K562 (cell line): ENCODE data around the gene DRC3. TPM values are rescaled to one million over a fixed set of nuclear protein-coding genes. Genes with fewer than 3 reads are reported as not detected.

Experiments
- ATAC-seq: fragments of 200-7000 bp; cut with Tn5 transposase; 3 replicates; pipeline ENCODE4 v1.9.1; 2020; ENCODE audit warnings: moderate library complexity
- BruUV-seq: library from RNA; stranded (reverse); fragments of 400-500 nt; replicated peaks from 2 replicates; lab custom pipeline; 2021; lab: Mats Ljungman, UMichigan
- CTCF ChIA-PET: fragments of 300-600 bp; formaldehyde crosslinking; extraction: SDS; loops from one replicate; lab custom pipeline; 2021; ENCODE audit warnings: low intra/inter-chr PET ratio; lab: Yijun Ruan, JAX
- POLR2A ChIA-PET: fragments of 300-600, 350-650 bp; sonication (Branson Sonifier 250); formaldehyde crosslinking; extraction: SDS; loops from one replicate; lab custom pipeline; 2021; ENCODE audit warnings: antibody characterized with exemption, inconsistent platforms; lab: Yijun Ruan, JAX
- DNase-seq, 4 experiments: peaks; one replicate each; pipeline versions ENCODE4 v3.0.0 to v3.0.0-alpha.2; 2011 to 2018; ENCODE audit warnings: low spot score in 3 of 4, mixed read lengths in 3 of 4; ENCODE audit errors: extremely low read depth in 1 of 4
- FAIRE-seq: peaks from 2 replicates; lab custom pipeline; 2011; peaks lifted over from hg19 to GRCh38; lab: Jason Lieb, UNC
- H2AFZ ChIP-seq: 2 replicates; pipeline ENCODE4 v1.6.0; 2011; ENCODE audit warnings: low read depth, low read length, control low read depth, inconsistent platforms
- H3K27ac ChIP-seq: fragments of 200-600 bp; 3 replicates; pipeline ENCODE4 v1.8.0; 2011; ENCODE audit warnings: low read depth, mild to moderate bottlenecking, control low read depth, inconsistent platforms, low read length, moderate library complexity, mixed read lengths; ENCODE audit errors: extremely low read depth
- H3K27me3 ChIP-seq, 2 experiments: fragments of 300-600 bp in 1 of 2; 2 replicates in 1 of 2; 3 replicates in 1 of 2; pipeline versions ENCODE4 v1.6.0 to v1.8.0; 2011; ENCODE audit warnings: inconsistent platforms in 2 of 2, low read length in 2 of 2, mild to moderate bottlenecking in 1 of 2, mixed read lengths in 1 of 2, moderate library complexity in 1 of 2; ENCODE audit not compliant: control insufficient read depth in 2 of 2, insufficient read depth in 2 of 2
- H3K36me3 ChIP-seq: fragments of 300-600 bp; 3 replicates; pipeline ENCODE4 v1.8.0; 2011; ENCODE audit warnings: mild to moderate bottlenecking, low read length, inconsistent platforms; ENCODE audit not compliant: control insufficient read depth, insufficient read depth
- H3K4me1 ChIP-seq, 2 experiments: fragments of 200-600 bp in 1 of 2; replicated peaks in 1 of 2; 2 replicates in 1 of 2; 3 replicates in 1 of 2; pipeline versions ENCODE4 v1.5.1 to v1.8.0; 2011; ENCODE audit warnings: inconsistent platforms in 2 of 2, low read length in 2 of 2, mild to moderate bottlenecking in 1 of 2, mixed read lengths in 1 of 2, moderate library complexity in 1 of 2; ENCODE audit not compliant: control insufficient read depth in 2 of 2, insufficient read depth in 2 of 2
- H3K4me2 ChIP-seq: 2 replicates; pipeline ENCODE4 v1.6.1; 2011; ENCODE audit warnings: low read length, control low read depth, inconsistent platforms, mixed read lengths; ENCODE audit not compliant: insufficient read depth
- H3K4me3 ChIP-seq: fragments of 200-600 bp; sonication (generic), shearing (Covaris generic); 2 replicates; pipeline ENCODE4 v1.5.1; 2016; ENCODE audit warnings: control low read depth, inconsistent platforms
- H3K79me2 ChIP-seq: fragments of 200-600 bp; 3 replicates; pipeline ENCODE4 v1.8.0; 2011; ENCODE audit warnings: low read length, inconsistent platforms; ENCODE audit not compliant: control insufficient read depth, insufficient read depth
- H3K9ac ChIP-seq, 2 experiments: 2 replicates each; pipeline versions ENCODE4 v1.6.0 to v1.6.1; 2011; ENCODE audit warnings: low read depth in 2 of 2, low read length in 2 of 2, control low read depth in 1 of 2, inconsistent platforms in 1 of 2, mild to moderate bottlenecking in 1 of 2, mixed read lengths in 1 of 2; ENCODE audit not compliant: insufficient read depth in 1 of 2
- H3K9me1 ChIP-seq: one replicate; pipeline ENCODE4 v1.6.0; 2011; ENCODE audit warnings: inconsistent platforms, mild to moderate bottlenecking, low read length, moderate library complexity; ENCODE audit not compliant: control insufficient read depth, insufficient read depth
- H3K9me3 ChIP-seq: replicated peaks from 2 replicates; pipeline ENCODE4 v1.5.1; 2011; ENCODE audit warnings: low read depth, low read length, inconsistent platforms; ENCODE audit not compliant: control insufficient read depth, insufficient read depth
- H4K20me1 ChIP-seq: replicated peaks from 2 replicates; pipeline ENCODE4 v1.6.1; 2011; ENCODE audit warnings: low read length, inconsistent platforms, mixed read lengths; ENCODE audit not compliant: control insufficient read depth, insufficient read depth
- C11orf30 ChIP-seq: fragments of 450-650 bp; IDR thresholded peaks from 2 replicates; pipeline ENCODE4 v1.6.1; 2016; ENCODE audit warnings: low read depth, mild to moderate bottlenecking
- E2F5 ChIP-seq: sonication (generic); formaldehyde crosslinking; IDR thresholded peaks from 2 replicates; pipeline ENCODE4 v1.8.0; 2022; ENCODE audit warnings: mild to moderate bottlenecking, missing genetic modification reagents
- EGR1 ChIP-seq: fragments of 450-650 bp; conservative IDR thresholded peaks from 2 replicates; pipeline ENCODE4 v1.6.1; 2017; ENCODE audit warnings: mild to moderate bottlenecking
- ETV5 ChIP-seq: sonication (generic); formaldehyde crosslinking; IDR thresholded peaks from 2 replicates; pipeline ENCODE4 v1.4.0; 2020; ENCODE audit warnings: low read depth, mild to moderate bottlenecking, missing genetic modification reagents
- FOXK2 ChIP-seq, 2 experiments: fragments of 450-650 bp; IDR thresholded peaks in 1 of 2; conservative IDR thresholded peaks in 1 of 2; 2 replicates each; pipeline ENCODE4 v1.6.1; 2016; ENCODE audit warnings: low read depth in 2 of 2, mild to moderate bottlenecking in 1 of 2
- HMG20B ChIP-seq: fragments of 250-450 bp; sonication (Bioruptor Pico); IDR thresholded peaks from 2 replicates; pipeline ENCODE4 v1.5.0; 2021; ENCODE audit warnings: mild to moderate bottlenecking
- JUND ChIP-seq, 2 experiments: IDR thresholded peaks; 2 replicates in 1 of 2; 3 replicates in 1 of 2; pipeline ENCODE4 v1.6.1; 2011; ENCODE audit warnings: borderline replicate concordance in 2 of 2, low read depth in 2 of 2, low read length in 2 of 2, improper control_type of control experiment in 1 of 2, missing biosample characterization in 1 of 2, missing genetic modification characterization in 1 of 2, missing genetic modification reagents in 1 of 2
- MAFF ChIP-seq: IDR thresholded peaks from 2 replicates; pipeline ENCODE4 v1.6.1; 2012; ENCODE audit warnings: low read length, improper control_type of control experiment
- MAFG ChIP-seq: fragments of 450-650 bp; conservative IDR thresholded peaks from 2 replicates; pipeline ENCODE4 v1.6.1; 2016; ENCODE audit warnings: missing genetic modification characterization, missing compliant biosample characterization
- NFIC ChIP-seq: fragments of 450-650 bp; IDR thresholded peaks from 2 replicates; pipeline ENCODE4 v1.6.1; 2017; ENCODE audit warnings: mild to moderate bottlenecking, inconsistent platforms
- NFRKB ChIP-seq: fragments of 450-650 bp; IDR thresholded peaks from 2 replicates; pipeline ENCODE4 v1.6.1; 2016; ENCODE audit warnings: low read depth
- NR2F6 ChIP-seq: fragments of 450-650 bp; formaldehyde crosslinking; IDR thresholded peaks from 2 replicates; pipeline ENCODE4 v1.4.0; 2020; ENCODE audit warnings: mild to moderate bottlenecking
- PHB ChIP-seq: fragments of 250-450 bp; sonication (Bioruptor Pico); IDR thresholded peaks from 2 replicates; pipeline ENCODE4 v1.5.0; 2021
- PML ChIP-seq: IDR thresholded peaks from 2 replicates; pipeline ENCODE4 v1.6.1; 2012; ENCODE audit warnings: low read length, inconsistent platforms
- RFX1 ChIP-seq: fragments of 450-650 bp; IDR thresholded peaks from 2 replicates; pipeline ENCODE4 v1.6.1; 2016; ENCODE audit warnings: mild to moderate bottlenecking, moderate library complexity
- SIX5 ChIP-seq, 2 experiments: IDR thresholded peaks; 2 replicates each; pipeline ENCODE4 v1.6.1; 2011; ENCODE audit warnings: low read length in 2 of 2, borderline replicate concordance in 1 of 2, low read depth in 1 of 2, mild to moderate bottlenecking in 1 of 2, moderate library complexity in 1 of 2; ENCODE audit not compliant: insufficient read depth in 1 of 2
- SMARCA4 ChIP-seq: fragments of 450-650 bp; IDR thresholded peaks from 2 replicates; pipeline ENCODE4 v1.6.1; 2016
- SRSF7 ChIP-seq: fragments of 200-400 bp; formaldehyde crosslinking; optimal IDR thresholded peaks from 2 replicates; pipeline ENCODE3; 2017; ENCODE audit warnings: mild to moderate bottlenecking, low read depth, low read length
- XRCC3 ChIP-seq: fragments of 450-650 bp; IDR thresholded peaks from 2 replicates; pipeline ENCODE4 v1.6.1; 2017; ENCODE audit warnings: mild to moderate bottlenecking, moderate library complexity
- ZNF12 ChIP-seq: sonication (generic); formaldehyde crosslinking; IDR thresholded peaks from 2 replicates; pipeline ENCODE4 v1.4.0; 2020; ENCODE audit warnings: mild to moderate bottlenecking, missing genetic modification reagents
- ZNF384 ChIP-seq: IDR thresholded peaks from 2 replicates; pipeline ENCODE4 v1.6.1; 2012; ENCODE audit warnings: low read depth, low read length, improper control_type of control experiment
- ZZZ3 ChIP-seq: fragments of 450-650 bp; IDR thresholded peaks from 2 replicates; pipeline ENCODE4 v1.6.1; 2016; ENCODE audit warnings: antibody characterized with exemption, mild to moderate bottlenecking, moderate library complexity
- in situ Hi-C: fragments of 300-500 bp; cut with MboI; formaldehyde crosslinking; loops from 4 replicates; pipeline ENCODE4 v1.15.0; 2018; ENCODE audit warnings: inconsistent platforms, mixed read lengths
- intact Hi-C: fragments of 100-400 bp; cut with micrococcal nuclease; formaldehyde crosslinking; loops from 2 replicates; pipeline ENCODE4 v1.14.2; 2022
- polyA plus RNA-seq, 8 experiments: library from polyadenylated mRNA; depleted of rRNA in 4 of 8; stranded (reverse) in 5 of 8; unstranded in 3 of 8; fragments of >200 nt; fragmentation: Nextera tagmentation in 2 of 8; fragmentation: Illumina TruSeq in 1 of 8; extraction: Ambion mirVana in 2 of 8; extraction: Trizol in 1 of 8; gene quantifications; 2 replicates each; pipeline versions ENCODE4 v1.2.1 to v1.2.3, GENCODE V29; 2011 to 2014; ENCODE audit warnings: inconsistent platforms in 1 of 8, missing spikeins in 1 of 8
- total RNA-seq, 7 experiments: library from RNA; depleted of rRNA in 6 of 7; stranded (reverse); fragments of >200 nt in 6 of 7; fragmentation: Illumina TruSeq in 2 of 7; extraction: Trizol in 2 of 7; gene quantifications; 2 replicates each; pipeline versions ENCODE4 v1.2.1 to v1.2.3, GENCODE V29; 2011 to 2021; ENCODE audit warnings: low replicate concordance in 1 of 7
- TF ChIP-seq, protein P1 (sequence below): fragments of 250-450 bp; sonication (Bioruptor Pico); IDR thresholded peaks from 2 replicates; pipeline ENCODE4 v1.6.1; 2021; ENCODE audit warnings: mild to moderate bottlenecking
- TF ChIP-seq, protein P2 (sequence below): sonication (generic); formaldehyde crosslinking; IDR thresholded peaks from 2 replicates; pipeline ENCODE4 v1.8.1; 2023; ENCODE audit warnings: mild to moderate bottlenecking, missing genetic modification reagents

The DRC3 gene
- total and polyA plus RNA-seq, 9 of the 15 experiments (the other 6 are each of a cell fraction or from before 2014, with no cell fraction given): 0.10 to 0.84 (median 0.30) TPM; not detected in 3

- Histone ChIP-seq H3K9ac (no peak overlapping the region), H3K4me1 (peaks cover 10 to 13% of the 10 kb centered on the region in 2 experiments; a peak in 4 of 5 replicates), H3K9me3 (no peaks in the 10 kb centered on the region), H3K79me2 (no peaks in the 10 kb centered on the region), H4K20me1 (no peaks in the 10 kb centered on the region; the same call in 1 of the 2 replicates), H3K36me3 (no peaks in the 10 kb centered on the region), H3K27ac (no peak overlapping the region), H3K4me3 (no peak overlapping the region), H3K4me2 (no peak overlapping the region), H3K9me1 (no peaks in the 10 kb centered on the region), H2AFZ (no peak overlapping the region), H3K27me3 (no peaks in the 10 kb centered on the region)
- FAIRE-seq (no peak), ATAC-seq (no peak; the same call in 2 of the 3 replicates), DNase-seq (no peak)
- intact Hi-C loops (no loop called here), in situ Hi-C loops (no loop called here)
- ChIA-PET POLR2A (interaction anchor here (3.3 kb wide), 1 partner anchor 11 kb away, joined by 10 read pairs; no protein-coding TSS in a partner anchor), CTCF (no interaction called here)
- BruUV-seq: no TSS peak
- no peak for TF ChIP-seq NFIC
- TF ChIP-seq, protein P1, sequence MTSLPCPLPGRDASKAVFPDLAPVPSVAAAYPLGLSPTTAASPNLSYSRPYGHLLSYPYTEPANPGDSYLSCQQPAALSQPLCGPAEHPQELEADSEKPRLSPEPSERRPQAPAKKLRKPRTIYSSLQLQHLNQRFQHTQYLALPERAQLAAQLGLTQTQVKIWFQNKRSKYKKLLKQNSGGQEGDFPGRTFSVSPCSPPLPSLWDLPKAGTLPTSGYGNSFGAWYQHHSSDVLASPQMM (CRISPR knock-in tag): no peak
- no peak for TF ChIP-seq ZNF12
- TF ChIP-seq, protein P2, sequence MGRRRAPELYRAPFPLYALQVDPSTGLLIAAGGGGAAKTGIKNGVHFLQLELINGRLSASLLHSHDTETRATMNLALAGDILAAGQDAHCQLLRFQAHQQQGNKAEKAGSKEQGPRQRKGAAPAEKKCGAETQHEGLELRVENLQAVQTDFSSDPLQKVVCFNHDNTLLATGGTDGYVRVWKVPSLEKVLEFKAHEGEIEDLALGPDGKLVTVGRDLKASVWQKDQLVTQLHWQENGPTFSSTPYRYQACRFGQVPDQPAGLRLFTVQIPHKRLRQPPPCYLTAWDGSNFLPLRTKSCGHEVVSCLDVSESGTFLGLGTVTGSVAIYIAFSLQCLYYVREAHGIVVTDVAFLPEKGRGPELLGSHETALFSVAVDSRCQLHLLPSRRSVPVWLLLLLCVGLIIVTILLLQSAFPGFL (CRISPR knock-in tag): no peak
- no peak for TF ChIP-seq HMG20B (CRISPR knock-in tag)
- no peak for TF ChIP-seq PML
- peak; percentile 55 for TF ChIP-seq MAFF
- no peak for TF ChIP-seq PHB (CRISPR knock-in tag)
- TF ChIP-seq XRCC3: no peak
- no peak for TF ChIP-seq SMARCA4
- TF ChIP-seq NR2F6 (CRISPR knock-in tag): no peak
- TF ChIP-seq EGR1: no peak
- peak; percentile 51 for TF ChIP-seq MAFG (tag)
- TF ChIP-seq FOXK2 (conservative IDR thresholded peaks at IDR 0.05 in 1 of 2, IDR thresholded peaks at IDR 0.05 in 1 of 2; ENCODE audit: low read depth in 2 of 2): no peak
- no peak for TF ChIP-seq SRSF7
- no peak for TF ChIP-seq ETV5 (CRISPR knock-in tag)
- TF ChIP-seq NFRKB: no peak
- TF ChIP-seq SIX5 (IDR thresholded peaks at IDR 0.05; ENCODE audit: borderline replicate concordance in 1 of 2, insufficient read depth in 1 of 2, low read depth in 1 of 2, low read length in 2 of 2): no peak
- no peak for TF ChIP-seq E2F5 (CRISPR knock-in tag)
- peak; percentile 31; the same call in 1 of the 2 replicates for TF ChIP-seq C11orf30
- peak; percentile 45; the same call in 1 of the 2 replicates for TF ChIP-seq JUND (IDR thresholded peaks at IDR 0.05; ENCODE audit: borderline replicate concordance, low read depth, low read length)
- no peak for TF ChIP-seq JUND (tag; IDR thresholded peaks at IDR 0.05; ENCODE audit: borderline replicate concordance, low read depth, low read length)
- no peak for TF ChIP-seq ZNF384
- no peak for TF ChIP-seq ZZZ3
- no peak for TF ChIP-seq RFX1
Observed at GRCh38 chr17:17942846-17943245, 29.8 kb upstream of the DRC3 start.
